GM18907 (cell line): ENCODE data around the gene PPP1R13B.

Experiments
- ATAC-seq: cut with Tn5 transposase; IDR thresholded peaks from one replicate; pipeline ENCODE4 v1.9.1; 2021; ENCODE audit warnings: mild to moderate bottlenecking, moderate library complexity; ENCODE audit not compliant: unreplicated experiment

The PPP1R13B gene

DNA sequence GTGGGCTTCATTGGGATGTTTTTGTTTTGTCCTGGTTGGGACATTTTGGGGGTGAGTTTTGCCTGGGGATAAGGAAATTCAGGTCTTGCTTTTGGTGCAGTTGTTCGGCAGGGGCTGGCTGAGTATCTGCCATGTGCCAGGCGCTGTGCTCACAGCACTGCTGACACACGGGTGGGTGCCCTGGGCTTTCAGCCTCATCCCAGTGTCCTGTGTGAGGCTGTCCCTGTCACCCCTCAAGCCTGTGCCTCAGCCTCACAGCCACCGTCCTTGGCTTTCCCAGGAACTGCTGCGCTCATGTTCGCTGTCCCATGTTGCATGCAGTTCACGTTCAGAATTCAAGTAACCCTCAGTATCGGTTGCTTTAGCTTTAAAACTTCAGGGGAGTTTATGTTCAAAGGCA, 157.0 kb downstream of the PPP1R13B start:
- no peak for ATAC-seq

DNA sequence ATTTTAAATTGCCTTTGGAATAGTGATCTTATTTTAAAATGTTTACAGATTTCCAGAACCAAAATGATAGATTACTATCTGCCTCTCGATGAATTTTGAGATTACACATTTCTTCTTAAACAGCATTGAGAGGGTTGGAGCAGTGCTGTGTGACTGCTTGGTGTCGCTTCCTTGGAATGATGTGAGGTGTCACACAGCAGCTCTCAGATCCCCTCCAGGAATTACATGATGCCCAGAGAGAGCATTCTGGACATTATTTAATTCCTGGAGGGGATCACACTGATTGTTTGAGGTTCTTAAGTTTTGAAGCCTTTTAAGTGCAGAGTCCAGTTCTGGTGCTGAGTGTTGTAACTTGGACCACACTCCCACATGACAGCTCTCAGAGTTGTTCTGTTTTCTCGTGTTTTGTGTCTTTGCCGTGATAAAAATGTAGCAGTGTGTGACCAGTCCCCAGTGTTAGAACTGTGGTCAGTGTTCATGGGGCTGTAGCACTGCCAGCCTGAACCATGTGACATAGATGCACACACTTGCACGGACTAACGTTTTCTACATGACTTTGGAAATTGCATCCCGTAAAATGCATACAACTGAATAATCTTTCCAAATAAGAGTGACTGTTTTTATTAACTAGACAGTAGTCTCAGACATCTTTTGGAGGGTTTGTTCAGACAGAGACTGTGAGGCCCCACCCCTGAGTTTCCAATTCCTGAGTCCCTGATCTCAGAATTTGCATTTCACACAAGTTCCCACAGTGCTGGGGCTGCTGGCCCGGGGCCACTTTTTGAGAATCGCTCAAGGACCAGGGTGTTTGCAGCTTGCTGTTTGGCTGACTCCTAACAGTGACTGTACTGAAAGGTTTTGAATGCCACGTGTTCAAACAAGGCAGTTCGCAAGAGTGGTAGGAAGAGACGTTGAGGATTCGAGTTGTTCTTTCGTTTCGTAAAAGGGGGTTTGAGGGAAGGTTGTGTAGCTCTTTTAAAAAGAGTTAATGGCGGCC, 158.2 kb downstream of the PPP1R13B start:
- peak; percentile 44 for ATAC-seq

DNA sequence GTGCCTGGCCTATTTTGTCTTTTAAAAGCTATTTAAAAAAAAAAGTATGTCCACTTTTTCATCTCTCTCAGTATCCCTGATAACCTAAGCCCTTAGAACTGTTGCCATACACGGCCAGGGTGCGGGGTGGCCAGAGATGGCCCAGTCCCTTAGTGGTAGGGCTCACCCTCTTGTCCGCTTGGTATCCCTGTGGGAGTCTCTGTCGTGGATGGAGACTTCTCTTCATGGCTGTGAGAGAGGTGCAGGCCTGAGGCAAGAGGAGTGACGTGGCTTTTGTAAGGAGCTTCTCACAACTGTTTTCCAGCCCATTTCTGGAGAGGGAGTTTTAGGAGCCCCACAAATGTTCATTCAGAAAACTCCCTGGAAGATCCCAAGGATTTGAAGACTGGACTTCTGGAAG, 158.9 kb downstream of the PPP1R13B start:
- no peak for ATAC-seq

DNA sequence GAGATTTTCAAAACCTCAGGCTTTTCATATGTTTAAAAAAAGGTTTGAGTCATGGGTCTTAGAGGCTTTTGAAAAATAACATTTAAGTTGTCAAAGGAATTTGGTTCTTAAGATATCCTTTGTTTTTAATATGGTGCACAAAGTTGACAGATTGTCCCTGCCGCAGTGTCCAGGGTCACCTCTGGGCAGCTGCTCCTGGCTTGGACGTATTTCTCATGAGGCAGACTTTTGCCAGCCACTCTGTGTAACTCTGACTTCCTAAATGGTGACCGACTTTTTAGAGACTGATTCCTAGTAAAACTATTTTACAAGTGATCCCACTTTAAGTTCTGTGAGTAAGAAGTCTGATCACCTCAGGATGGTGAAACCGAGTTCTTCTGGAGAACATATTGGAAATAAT, 159.7 kb downstream of the PPP1R13B start:
- no peak for ATAC-seq

DNA sequence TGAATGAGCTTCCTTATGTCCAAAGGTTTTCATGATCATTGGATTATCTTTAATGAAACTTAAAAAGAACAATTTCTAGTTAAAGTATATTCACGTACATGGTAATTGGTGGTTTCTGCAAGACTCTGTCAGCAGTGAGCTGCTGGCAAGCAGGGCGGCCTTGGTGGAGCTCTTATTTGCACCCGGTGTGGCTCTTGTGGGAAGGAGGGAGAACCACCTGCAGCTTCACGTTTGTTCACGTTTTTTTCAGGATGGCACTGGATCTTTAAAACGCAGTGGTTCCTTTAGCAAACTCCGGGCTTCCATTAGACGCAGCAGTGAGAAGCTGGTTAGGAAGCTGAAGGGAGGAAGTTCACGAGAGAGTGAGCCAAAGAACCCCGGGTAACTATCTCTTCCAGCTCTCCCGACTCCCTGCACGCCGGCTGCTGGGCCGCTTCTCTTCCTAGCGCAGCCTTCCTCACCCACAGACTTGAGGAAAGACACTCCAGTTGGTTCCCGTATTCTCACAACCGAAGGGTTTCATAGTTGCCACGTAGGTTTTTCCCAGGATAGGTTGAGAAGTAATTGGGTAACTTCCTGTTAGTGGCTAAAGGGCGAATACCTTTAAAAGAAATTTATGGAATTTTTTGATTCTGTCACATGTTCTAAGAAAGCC, 160.4 kb downstream of the PPP1R13B start:
- no peak for ATAC-seq

DNA sequence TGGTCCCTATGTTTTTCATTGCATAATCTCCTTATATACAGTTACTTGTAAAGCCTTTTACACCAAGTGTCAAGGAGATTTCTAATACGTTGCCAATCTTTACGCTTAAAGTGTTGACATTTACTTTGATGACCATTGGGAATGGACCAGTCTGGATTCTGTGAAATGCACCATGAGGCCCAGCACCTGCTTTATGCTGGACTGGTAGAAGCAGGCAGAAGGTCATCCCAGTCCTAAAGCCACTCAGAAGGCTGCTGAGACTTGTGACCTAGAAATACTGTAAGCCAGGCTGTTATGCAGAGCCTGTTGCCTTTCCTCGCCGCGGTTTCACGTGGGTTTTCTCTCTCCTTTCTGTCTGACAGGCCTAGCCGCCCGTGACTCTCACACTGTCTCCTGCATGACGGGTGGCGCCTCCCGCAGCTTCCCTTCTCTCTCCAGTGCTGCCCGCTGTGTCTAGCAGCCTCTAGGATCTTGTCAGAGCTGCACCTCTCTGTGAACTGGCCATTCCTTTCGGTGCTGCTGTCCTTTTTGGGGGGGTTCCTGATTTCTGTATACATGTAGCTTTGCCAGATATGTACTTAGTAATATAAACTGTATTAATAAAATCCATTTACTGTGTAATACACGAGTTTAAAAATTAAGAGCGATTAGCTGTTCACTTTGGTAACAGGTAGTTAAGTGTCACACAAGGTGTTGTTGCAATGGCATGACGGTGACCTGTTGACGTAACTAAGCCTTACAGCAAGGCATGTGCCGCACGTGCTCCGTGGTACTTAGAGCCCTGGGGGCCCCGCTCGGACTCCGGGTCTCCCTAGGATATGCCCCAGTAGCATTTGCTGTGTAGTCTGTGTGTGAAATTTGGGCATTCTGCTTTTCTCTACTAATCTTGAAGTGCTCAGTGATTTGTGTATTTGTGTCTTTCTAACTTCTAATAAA, 161.8 kb downstream of the PPP1R13B start:
- ATAC-seq, result no peak

DNA sequence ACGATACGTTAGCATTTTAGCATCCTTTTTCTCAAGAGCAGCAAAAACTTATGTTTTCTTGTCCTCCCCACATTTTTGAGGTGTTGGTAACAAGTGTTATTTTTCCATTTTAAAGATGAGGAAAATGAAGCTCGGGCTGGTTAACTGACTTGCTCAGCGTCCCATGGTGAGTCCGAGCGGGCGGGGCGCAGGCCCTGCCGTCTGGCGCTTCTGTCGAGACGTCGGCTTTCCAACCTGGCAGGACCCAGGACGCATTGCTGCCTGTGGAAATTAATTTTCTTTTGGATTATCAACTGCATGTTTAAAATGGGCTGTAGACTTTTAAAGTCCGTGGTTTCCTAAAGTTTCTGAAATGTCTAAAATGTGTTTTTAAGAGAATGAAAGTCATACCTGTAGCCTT, 162.5 kb downstream of the PPP1R13B start:
- ATAC-seq, result no peak

DNA sequence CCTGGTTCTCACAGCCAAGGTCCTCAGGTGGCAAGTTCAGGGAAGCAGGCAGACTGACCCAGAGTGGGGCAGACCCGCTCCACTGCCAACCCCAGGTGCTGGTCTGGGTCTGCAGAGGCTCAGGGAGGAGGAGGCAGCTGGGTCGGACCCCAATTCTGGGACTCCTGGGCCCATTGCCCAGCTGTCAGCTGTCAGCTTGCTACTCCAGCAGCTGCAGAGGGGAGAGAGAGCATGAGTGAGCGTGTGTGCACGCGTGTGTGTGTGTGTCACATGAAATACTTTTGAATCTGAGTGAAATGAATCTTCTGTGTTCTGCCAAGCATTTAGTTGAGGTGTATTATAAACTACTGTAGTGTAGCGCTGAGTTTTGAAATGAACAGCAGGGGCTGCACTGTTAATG, 162.9 kb downstream of the PPP1R13B start:
- ATAC-seq, result no peak
